Measurements from ENCODE around the gene PHF23.
"Not testable (repeated sequence)": the region's sequence is repeated elsewhere in the genome, so short reads cannot be mapped to it uniquely, and the experiment has no call there.

The PHF23 gene

GRCh38 chr17:7258731-7259554, 19.7 kb upstream of the PHF23 start:
- no peak for DNase-seq (ENCODE audit: low read depth in 2 of 2)

- no peak for DNase-seq (ENCODE audit: low read depth in 2 of 2)
These were observed 17.7 kb upstream of the PHF23 start for GRCh38 chr17:7256766-7257456.

GRCh38 chr17:7254511-7254910, 15.3 kb upstream of the PHF23 start:
- DNase-seq (ENCODE audit: low read depth in 2 of 2): no peak

GRCh38 chr17:7253082-7253481, 13.8 kb upstream of the PHF23 start:
- no peak for DNase-seq (ENCODE audit: low read depth in 2 of 2)

GRCh38 chr17:7252176-7253043, 13.2 kb upstream of the PHF23 start, which contains the start of gene ELP5:
Gene ELP5 (plus strand): TSS chr17:7252215. CDS start chr17:7252551, 336 bp downstream.
- peak; percentile 68 to 75 for DNase-seq (ENCODE audit: low read depth in 2 of 2)

- DNase-seq (ENCODE audit: low read depth in 2 of 2): peak; percentile 99
These were observed 12.5 kb upstream of the PHF23 start, which contains the start of gene CTDNEP1 for GRCh38 chr17:7251661-7252175. Gene CTDNEP1 (minus strand): TSS chr17:7251734. CDS start chr17:7251296, 438 bp downstream.

- DNase-seq (ENCODE audit: low read depth in 2 of 2): no peak
These were observed 11.7 kb upstream of the PHF23 start for GRCh38 chr17:7250695-7251627.

- no peak for DNase-seq (ENCODE audit: low read depth in 2 of 2)
These were observed 10.6 kb upstream of the PHF23 start for GRCh38 chr17:7249830-7250229.

GRCh38 chr17:7249214-7249613, 10.0 kb upstream of the PHF23 start:
- DNase-seq (ENCODE audit: low read depth in 2 of 2): no peak

GRCh38 chr17:7248796-7249195, 9.5 kb upstream of the PHF23 start:
- DNase-seq (ENCODE audit: low read depth in 2 of 2): no peak

- no peak for DNase-seq (ENCODE audit: low read depth in 2 of 2)
These were observed 7.5 kb upstream of the PHF23 start for GRCh38 chr17:7246779-7247178.

GRCh38 chr17:7243838-7244237, 4.6 kb upstream of the PHF23 start:
- not testable (repeated sequence) for DNase-seq (ENCODE audit: low read depth in 2 of 2)

DNA sequence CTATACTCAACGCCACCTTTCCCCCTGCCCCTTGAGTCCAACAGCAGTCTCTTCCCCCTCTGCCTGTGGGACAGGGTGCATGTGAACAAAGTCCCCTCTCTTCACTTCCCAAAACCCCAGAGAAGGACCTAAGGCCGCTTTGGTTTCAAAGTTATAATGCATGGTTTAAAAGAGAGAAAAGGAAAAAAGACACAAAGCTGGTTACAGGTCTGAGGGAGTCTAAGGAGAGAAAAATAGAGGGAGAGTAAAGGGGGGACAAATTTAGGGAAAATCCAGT, 4.1 kb upstream of the PHF23 start:
- no peak for DNase-seq (ENCODE audit: low read depth in 2 of 2)

DNA sequence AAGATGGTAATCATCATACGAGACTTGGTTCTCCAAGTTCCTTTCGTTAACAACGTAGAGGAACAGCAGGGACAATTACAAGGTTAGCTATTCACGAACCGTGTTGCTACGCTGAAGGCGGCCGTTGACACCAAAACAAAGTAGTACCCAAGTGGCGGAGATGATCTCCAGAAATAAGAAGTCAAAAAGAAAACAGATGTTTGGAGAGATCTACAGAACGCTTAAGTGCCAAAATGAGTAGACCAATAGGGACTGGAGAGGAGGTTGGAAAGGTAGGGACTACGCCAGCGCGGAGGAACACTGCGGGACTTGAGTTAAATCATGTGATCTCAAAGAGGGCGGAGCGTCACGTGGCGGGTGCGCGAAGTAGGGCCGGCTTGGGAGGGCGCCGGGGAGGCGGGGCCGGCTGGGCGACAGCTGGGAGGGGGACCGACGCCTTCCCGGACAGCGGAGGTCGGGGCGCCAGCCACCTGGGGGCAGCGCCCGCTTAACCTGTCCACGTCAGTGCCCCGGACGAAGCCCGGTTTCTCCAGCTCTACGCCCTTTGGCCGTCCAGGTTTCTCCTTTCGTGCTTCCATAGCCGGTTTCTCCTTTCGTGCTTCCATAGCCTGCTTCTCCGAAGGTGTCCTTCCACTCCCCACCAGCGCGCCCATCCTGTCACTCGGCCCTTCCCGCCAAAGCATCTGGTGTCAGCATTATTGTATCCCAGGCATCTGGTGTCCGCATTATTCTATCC, 3.6 kb upstream of the PHF23 start:
- DNase-seq (ENCODE audit: low read depth in 2 of 2): peak; percentile 85 to 87

GRCh38 chr17:7241783-7242716, 2.8 kb upstream of the PHF23 start, which contains the start of gene GABARAP:
Gene GABARAP (minus strand): TSS chr17:7242449. CDS start chr17:7242330, 119 bp downstream.
- peak; percentile 87 to 91 for DNase-seq (ENCODE audit: low read depth in 2 of 2)

GRCh38 chr17:7241090-7241733, 2.0 kb upstream of the PHF23 start:
- DNase-seq (ENCODE audit: low read depth in 2 of 2): no peak

- DNase-seq (ENCODE audit: low read depth in 2 of 2): no peak
These were observed 1.1 kb upstream of the PHF23 start for GRCh38 chr17:7240375-7240774.

DNA sequence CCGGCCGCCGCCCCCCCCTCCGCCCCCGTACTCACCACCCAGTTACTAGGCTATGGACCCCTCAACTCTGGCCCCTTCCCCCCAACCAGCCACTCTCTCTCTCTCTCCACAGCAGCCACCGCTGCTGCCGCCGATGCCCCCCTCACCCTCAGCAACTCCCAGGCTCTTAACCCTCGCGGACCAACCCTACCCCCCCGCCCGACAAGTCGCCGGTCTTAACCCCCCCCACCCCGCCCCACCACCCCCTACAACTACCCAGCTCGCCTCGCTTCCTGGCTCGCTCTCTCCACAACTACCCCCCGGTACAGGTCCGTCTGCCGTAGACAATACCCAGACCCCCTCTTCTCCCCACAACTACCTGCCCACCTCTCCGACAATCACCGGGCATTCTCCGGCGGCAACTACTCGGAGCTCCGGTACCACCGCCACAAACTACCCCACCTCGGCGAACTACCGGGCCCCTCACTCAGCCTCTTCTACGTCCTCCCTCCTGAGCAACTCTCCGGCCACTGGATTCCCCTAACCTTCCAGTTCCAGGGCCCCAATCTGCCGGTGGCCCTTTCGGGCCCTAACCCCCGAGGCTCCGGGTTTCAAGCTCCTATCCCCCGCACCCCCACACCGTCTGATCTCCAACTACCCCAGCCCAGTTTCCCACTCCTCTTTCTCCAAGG, 702 bp downstream of the PHF23 start:
- DNase-seq (ENCODE audit: low read depth in 2 of 2): no peak

Data from activated CD8-positive, alpha-beta memory T cell treated with anti-CD3 and anti-CD28 coated beads for 4 hours (primary cell).